Fibroblast of skin of scalp (primary cell): ENCODE measurements around the gene RTF2.
A peak's percentile ranks its signal among the peaks of the same experiment; 100 is the strongest.
"Not testable (repeated sequence)": the region's sequence is repeated elsewhere in the genome, so short reads cannot be mapped to it uniquely, and the experiment has no call there.

ENCODE experiments used
- DNase-seq: peaks from one replicate; pipeline ENCODE4 v3.0.0-alpha.2; 2013

The RTF2 gene

GRCh38 chr20:56503916-56504315 is 35.5 kb downstream of the RTF2 start:
- DNase-seq: no peak

- no peak for DNase-seq
Observed at GRCh38 chr20:56504373-56505005, 36.1 kb downstream of the RTF2 start.

- no peak for DNase-seq
Observed at GRCh38 chr20:56506103-56506502, 37.7 kb downstream of the RTF2 start.

- no peak for DNase-seq
Observed at GRCh38 chr20:56511926-56512325, 43.5 kb downstream of the RTF2 start.

- peak; percentile 6 for DNase-seq
Observed at GRCh38 chr20:56513161-56514150, 45.0 kb downstream of the RTF2 start.

GRCh38 chr20:56516631-56517030 is 48.2 kb downstream of the RTF2 start:
- no peak for DNase-seq

- DNase-seq: no peak
Observed at GRCh38 chr20:56517211-56517610, 48.8 kb downstream of the RTF2 start.

- DNase-seq: no peak
Observed at GRCh38 chr20:56517641-56518040, 49.2 kb downstream of the RTF2 start.

- DNase-seq: no peak
Observed at GRCh38 chr20:56518126-56518525, 49.7 kb downstream of the RTF2 start.

- no peak for DNase-seq
Observed at GRCh38 chr20:56518721-56519398, 50.4 kb downstream of the RTF2 start.

GRCh38 chr20:56519551-56519950 is 51.1 kb downstream of the RTF2 start:
- no peak for DNase-seq

GRCh38 chr20:56520180-56520579 is 51.8 kb downstream of the RTF2 start:
- DNase-seq: no peak

GRCh38 chr20:56520746-56521354 is 52.4 kb downstream of the RTF2 start:
- not testable (repeated sequence) for DNase-seq

- no peak for DNase-seq
Observed at GRCh38 chr20:56522311-56522710, 53.9 kb downstream of the RTF2 start.

- not testable (repeated sequence) for DNase-seq
Observed at GRCh38 chr20:56524444-56524843, 56.0 kb downstream of the RTF2 start, which contains the start of gene FAM209A. Gene FAM209A (plus strand): TSS chr20:56524744. CDS start chr20:56524809, 65 bp downstream.

- DNase-seq: no peak
Observed at GRCh38 chr20:56527521-56527920, 59.1 kb downstream of the RTF2 start.

- not testable (repeated sequence) for DNase-seq
Observed at GRCh38 chr20:56532946-56533345, 64.5 kb downstream of the RTF2 start, which contains the start of gene FAM209B. Gene FAM209B (plus strand): TSS chr20:56533246. CDS start chr20:56533342, 96 bp downstream.

GRCh38 chr20:56537997-56538396 is 69.6 kb downstream of the RTF2 start:
- DNase-seq: no peak

- DNase-seq: peak; percentile 21
Observed at GRCh38 chr20:56540415-56540814, 72.0 kb downstream of the RTF2 start.

- no peak for DNase-seq
Observed at GRCh38 chr20:56542489-56543030, 74.1 kb downstream of the RTF2 start.

- DNase-seq: no peak
Observed at GRCh38 chr20:56551571-56551970, 83.1 kb downstream of the RTF2 start.
